Nephron progenitor cell (in vitro differentiated cells): ENCODE measurements around the gene URB1.
"Not testable (repeated sequence)": the region's sequence is repeated elsewhere in the genome, so short reads cannot be mapped to it uniquely, and the experiment has no call there.

Experiments used
- DNase-seq: peaks from one replicate; pipeline ENCODE4 v3.0.0; 2021
- H3K27ac Mint-ChIP-seq: 2 replicates; pipeline ENCODE4 v1.8.0; 2021; ENCODE audit warnings: mild to moderate bottlenecking, moderate library complexity, mixed read lengths
- H3K27me3 Mint-ChIP-seq: 2 replicates; pipeline ENCODE4 v1.8.0; 2021; ENCODE audit warnings: mild to moderate bottlenecking, low read depth, mixed read lengths; ENCODE audit not compliant: poor library complexity
- H3K36me3 Mint-ChIP-seq: 2 replicates; pipeline ENCODE4 v1.8.0; 2021; ENCODE audit warnings: low read depth, mixed read lengths
- H3K4me1 Mint-ChIP-seq: 2 replicates; pipeline ENCODE4 v1.8.0; 2021; ENCODE audit warnings: mixed read lengths
- H3K4me3 Mint-ChIP-seq: 2 replicates; pipeline ENCODE4 v1.8.0; 2021; ENCODE audit warnings: mild to moderate bottlenecking, moderate library complexity, mixed read lengths
- H3K9me3 Mint-ChIP-seq: 2 replicates; pipeline ENCODE4 v1.8.0; 2021; ENCODE audit warnings: mild to moderate bottlenecking, moderate library complexity, mixed read lengths
- TF ChIP-seq, protein P1 (sequence below): fragments of 200-600 bp; sonication (generic); IDR thresholded peaks from 2 replicates; pipeline ENCODE4 v1.5.0; 2021; ENCODE audit warnings: antibody characterized with exemption

URB1 gene

DNA sequence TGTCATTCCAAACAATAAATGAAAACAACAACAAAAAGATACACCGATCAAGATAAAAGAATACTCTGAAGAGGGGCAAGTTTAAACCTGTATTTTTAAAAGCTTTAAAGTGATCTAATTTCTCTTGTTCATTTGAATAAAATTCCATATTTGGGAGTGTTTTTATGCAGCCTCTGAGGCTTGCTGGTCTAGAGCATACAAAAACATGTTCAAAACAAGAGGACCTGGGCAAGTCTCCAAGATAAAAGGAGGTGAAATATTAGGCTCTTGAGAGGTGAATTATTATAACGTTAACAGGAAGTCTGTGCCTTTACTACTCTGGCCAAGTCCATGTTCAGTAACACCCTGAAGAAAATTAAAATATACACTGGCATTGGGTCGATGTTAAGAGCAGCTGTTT, 20.1 kb downstream of the URB1 start:
- Mint-ChIP-seq H3K4me1 (peaks cover 15% of the 10 kb centered on the region), H3K4me3 (no peak overlapping the region), H3K27me3 (no peaks in the 10 kb centered on the region), H3K9me3 (no peaks in the 10 kb centered on the region), H3K36me3 (peaks cover 49% of the 10 kb centered on the region), H3K27ac (no peak overlapping the region)
- DNase-seq, result no peak
- TF ChIP-seq, protein P1, sequence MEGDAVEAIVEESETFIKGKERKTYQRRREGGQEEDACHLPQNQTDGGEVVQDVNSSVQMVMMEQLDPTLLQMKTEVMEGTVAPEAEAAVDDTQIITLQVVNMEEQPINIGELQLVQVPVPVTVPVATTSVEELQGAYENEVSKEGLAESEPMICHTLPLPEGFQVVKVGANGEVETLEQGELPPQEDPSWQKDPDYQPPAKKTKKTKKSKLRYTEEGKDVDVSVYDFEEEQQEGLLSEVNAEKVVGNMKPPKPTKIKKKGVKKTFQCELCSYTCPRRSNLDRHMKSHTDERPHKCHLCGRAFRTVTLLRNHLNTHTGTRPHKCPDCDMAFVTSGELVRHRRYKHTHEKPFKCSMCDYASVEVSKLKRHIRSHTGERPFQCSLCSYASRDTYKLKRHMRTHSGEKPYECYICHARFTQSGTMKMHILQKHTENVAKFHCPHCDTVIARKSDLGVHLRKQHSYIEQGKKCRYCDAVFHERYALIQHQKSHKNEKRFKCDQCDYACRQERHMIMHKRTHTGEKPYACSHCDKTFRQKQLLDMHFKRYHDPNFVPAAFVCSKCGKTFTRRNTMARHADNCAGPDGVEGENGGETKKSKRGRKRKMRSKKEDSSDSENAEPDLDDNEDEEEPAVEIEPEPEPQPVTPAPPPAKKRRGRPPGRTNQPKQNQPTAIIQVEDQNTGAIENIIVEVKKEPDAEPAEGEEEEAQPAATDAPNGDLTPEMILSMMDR, result no peak

DNA sequence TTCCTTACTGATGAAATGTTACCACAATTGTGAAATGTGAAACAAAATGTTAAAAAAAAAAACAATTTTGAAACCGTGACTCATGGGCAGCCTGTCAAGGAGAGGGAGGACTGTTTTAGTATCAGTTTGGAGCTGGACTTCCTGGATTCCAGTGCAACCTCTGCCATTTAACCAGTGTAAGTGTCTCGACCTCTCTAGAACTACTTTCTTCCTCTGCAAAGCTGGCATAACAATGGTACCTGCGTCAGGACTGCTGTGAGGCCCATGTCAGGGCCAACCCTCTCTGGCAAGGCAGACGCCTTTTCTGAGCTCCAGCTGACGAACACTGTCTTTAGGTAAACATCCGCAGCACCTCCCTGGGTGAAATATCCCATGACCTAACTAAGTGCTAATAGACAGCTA, 20.9 kb downstream of the URB1 start:
- Mint-ChIP-seq H3K9me3 (no peaks in the 10 kb centered on the region), H3K36me3 (peaks cover 47% of the 10 kb centered on the region), H3K27ac (peak overlapping the region; percentile 90), H3K27me3 (no peaks in the 10 kb centered on the region), H3K4me3 (no peak overlapping the region), H3K4me1 (peaks cover 22% of the 10 kb centered on the region)
- DNase-seq, result no peak
- TF ChIP-seq, protein P1, result no peak

- no peaks in the 10 kb centered on the region for H3K27me3 Mint-ChIP-seq
- TF ChIP-seq, protein P1, result no peak
- peaks cover 50% of the 10 kb centered on the region for H3K36me3 Mint-ChIP-seq
- no peak overlapping the region for H3K27ac Mint-ChIP-seq
- H3K4me3 Mint-ChIP-seq, result no peak overlapping the region
- no peak for DNase-seq
- peaks cover 22% of the 10 kb centered on the region for H3K4me1 Mint-ChIP-seq
- H3K9me3 Mint-ChIP-seq, result no peaks in the 10 kb centered on the region
Observed at GRCh38 chr21:32370998-32371766, 21.6 kb downstream of the URB1 start.

- H3K36me3 Mint-ChIP-seq, result peaks cover 68% of the 10 kb centered on the region
Observed at GRCh38 chr21:32368961-32369360, 23.9 kb downstream of the URB1 start.

GRCh38 chr21:32368386-32368785, 24.4 kb downstream of the URB1 start:
- Mint-ChIP-seq H3K27ac (peak overlapping the region; percentile 91), H3K27me3 (no peaks in the 10 kb centered on the region), H3K4me3 (no peak overlapping the region), H3K9me3 (no peaks in the 10 kb centered on the region), H3K36me3 (peaks cover 68% of the 10 kb centered on the region), H3K4me1 (peaks cover 22% of the 10 kb centered on the region)
- no peak for DNase-seq
- TF ChIP-seq, protein P1, result no peak

More at GRCh38 chr21:32368961-32369360, 23.9 kb downstream of the URB1 start:
- peaks cover 22% of the 10 kb centered on the region for H3K4me1 Mint-ChIP-seq
- H3K4me3 Mint-ChIP-seq, H3K9me3 Mint-ChIP-seq, DNase-seq, H3K27me3 Mint-ChIP-seq: not testable (repeated sequence)
- H3K27ac Mint-ChIP-seq, result peak overlapping the region; percentile 91

- no peaks in the 10 kb centered on the region for H3K9me3 Mint-ChIP-seq
- H3K4me3 Mint-ChIP-seq, result no peak overlapping the region
- TF ChIP-seq, protein P1, result no peak
- H3K4me1 Mint-ChIP-seq, result peaks cover 22% of the 10 kb centered on the region
- peak overlapping the region; percentile 39 for H3K27ac Mint-ChIP-seq
- H3K36me3 Mint-ChIP-seq, result peaks cover 66% of the 10 kb centered on the region
- DNase-seq, result no peak
- no peaks in the 10 kb centered on the region for H3K27me3 Mint-ChIP-seq
Observed at GRCh38 chr21:32367158-32367557, 25.7 kb downstream of the URB1 start.
